ENCODE data around the gene GABRB1. TPM values are rescaled to one million over a fixed set of nuclear protein-coding genes. Genes with fewer than 3 reads are reported as not detected.

The GABRB1 gene
- total RNA-seq, 1 donor from 2014 or later, result 1.0 TPM

GRCh38 chr4:47185761-47186160 lies 154.4 kb downstream of the GABRB1 start:
- intact Hi-C loops (cut with DNase I), result no loop called here
- DNase-seq (ENCODE audit: missing footprints) (no peak), ATAC-seq (no peak)

- ATAC-seq (no peak), DNase-seq (ENCODE audit: missing footprints) (no peak)
- intact Hi-C loops (cut with DNase I), result no loop called here
Observed at GRCh38 chr4:47187608-47188007, 156.2 kb downstream of the GABRB1 start.

DNA sequence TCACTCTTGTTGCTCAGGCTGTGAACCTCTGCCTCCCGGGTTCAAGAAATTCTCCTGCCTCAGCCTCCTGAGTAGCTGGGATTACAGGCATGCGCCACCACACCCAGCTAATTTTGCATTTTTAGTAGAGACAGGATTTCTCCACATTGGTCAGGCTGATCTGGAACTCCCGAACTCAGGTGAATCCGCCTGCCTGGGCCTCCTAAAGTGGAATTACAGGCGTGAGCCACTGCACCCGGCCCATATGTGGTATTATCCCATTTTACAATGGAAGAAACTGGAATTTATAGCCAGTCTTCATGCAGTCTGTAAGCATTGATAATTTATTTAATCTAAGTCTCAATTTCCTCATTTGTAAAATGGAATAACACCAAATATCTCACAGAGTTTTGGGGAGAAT lies 161.8 kb downstream of the GABRB1 start:
- ATAC-seq, result no peak
- DNase-seq (ENCODE audit: missing footprints), result no peak
- intact Hi-C loops (cut with DNase I), result no loop called here

GRCh38 chr4:47194036-47194737 lies 162.8 kb downstream of the GABRB1 start:
- ATAC-seq (no peak), DNase-seq (ENCODE audit: missing footprints) (no peak)
- intact Hi-C loops (cut with DNase I), result no loop called here

DNA sequence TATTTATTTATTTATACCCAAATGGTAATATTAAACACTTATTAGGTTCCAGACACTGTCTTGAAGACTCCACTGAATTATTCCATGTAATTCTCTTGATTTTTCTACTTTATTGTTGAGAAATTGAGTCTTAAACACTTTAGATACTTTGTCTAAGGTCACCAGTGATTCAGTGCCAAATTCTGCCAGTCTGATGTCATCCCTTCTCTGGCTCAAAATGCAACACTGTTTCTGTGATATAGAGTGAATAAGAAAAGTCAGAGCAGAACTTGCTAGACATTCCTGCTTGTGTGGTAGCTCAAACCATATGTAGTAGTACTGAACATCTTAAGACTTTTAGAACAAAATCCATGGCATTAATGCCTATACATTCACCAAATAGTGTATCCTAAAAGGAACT lies 164.3 kb downstream of the GABRB1 start:
- DNase-seq (ENCODE audit: missing footprints) (no peak), ATAC-seq (no peak)
- intact Hi-C loops (cut with DNase I), result no loop called here

DNA sequence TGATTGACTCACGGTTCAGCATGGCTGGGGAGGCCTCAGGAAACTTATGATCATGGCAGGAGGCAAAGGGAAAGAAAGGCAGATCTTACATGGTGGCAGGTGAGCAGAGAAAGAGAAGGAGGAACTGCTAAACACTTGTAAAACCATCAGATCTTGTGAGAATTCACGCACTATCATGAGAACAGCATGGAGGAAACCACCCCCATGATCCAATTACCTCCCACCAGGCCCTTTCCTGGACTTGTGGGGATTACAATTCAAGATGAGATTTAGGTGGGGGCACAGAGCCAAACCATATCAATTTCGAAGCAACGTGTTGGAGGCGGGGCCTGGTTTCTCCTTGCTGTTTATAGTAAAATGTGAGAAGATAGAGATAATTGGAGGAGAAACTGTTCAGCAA lies 167.4 kb downstream of the GABRB1 start:
- DNase-seq (ENCODE audit: missing footprints), result no peak
- ATAC-seq, result no peak
- intact Hi-C loops (cut with DNase I), result no loop called here

GRCh38 chr4:47203593-47203992 lies 172.2 kb downstream of the GABRB1 start:
- no peak for ATAC-seq
- no peak for DNase-seq (ENCODE audit: missing footprints)
- intact Hi-C loops (cut with DNase I), result no loop called here

DNA sequence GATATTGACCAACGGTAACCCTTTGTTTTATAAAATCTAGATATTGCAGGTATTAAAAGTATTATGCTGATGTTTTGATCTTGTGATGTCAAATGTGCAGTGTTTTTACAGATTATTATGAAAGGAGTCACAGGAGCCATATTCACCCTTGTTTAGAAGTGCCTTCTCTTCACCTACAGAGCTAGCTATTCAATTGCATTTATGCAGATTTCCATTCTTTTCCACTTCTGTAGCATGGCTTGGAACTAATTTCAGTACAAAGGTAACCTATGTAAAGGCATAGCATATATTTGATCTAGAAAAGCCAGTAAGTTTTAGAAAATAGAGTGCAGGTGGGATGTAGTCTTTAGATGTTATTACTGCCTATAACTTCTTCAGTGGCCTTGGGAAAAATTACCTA lies 176.2 kb downstream of the GABRB1 start:
- DNase-seq (ENCODE audit: missing footprints) (no peak), ATAC-seq (no peak)
- intact Hi-C loops (cut with DNase I), result no loop called here

- ATAC-seq (no peak), DNase-seq (ENCODE audit: missing footprints) (no peak)
- intact Hi-C loops (cut with DNase I), result no loop called here
Observed at GRCh38 chr4:47209833-47210232, 178.5 kb downstream of the GABRB1 start.

- no peak for ATAC-seq
- no peak for DNase-seq (ENCODE audit: missing footprints)
- intact Hi-C loops (cut with DNase I), result no loop called here
Observed at GRCh38 chr4:47210828-47211227, 179.5 kb downstream of the GABRB1 start.

DNA sequence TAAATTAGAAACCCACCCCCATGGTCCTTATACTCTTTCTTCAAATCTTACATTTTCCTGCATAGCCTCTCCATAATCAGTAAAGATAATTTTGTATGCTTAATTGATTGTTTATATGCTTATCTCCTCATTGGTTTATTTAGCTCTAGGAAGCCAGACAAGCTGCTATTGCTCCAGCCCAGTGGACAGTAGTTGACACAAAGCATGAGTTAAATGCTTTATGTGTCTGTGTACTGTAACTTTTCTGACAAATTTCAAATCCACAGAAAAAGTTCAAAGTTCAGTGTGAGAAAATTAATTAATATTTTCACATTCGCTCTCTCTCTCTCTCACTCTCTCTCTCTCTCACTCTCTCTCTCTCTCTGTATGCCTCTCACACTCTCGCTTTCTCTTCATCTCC lies 181.7 kb downstream of the GABRB1 start:
- ATAC-seq (no peak), DNase-seq (ENCODE audit: missing footprints) (no peak)
- intact Hi-C loops (cut with DNase I), result no loop called here

GRCh38 chr4:47213539-47213938 lies 182.2 kb downstream of the GABRB1 start:
- DNase-seq (ENCODE audit: missing footprints) (no peak), ATAC-seq (no peak)
- intact Hi-C loops (cut with DNase I), result no loop called here

- DNase-seq (ENCODE audit: missing footprints), result peak; percentile 13
- ATAC-seq, result no peak
- intact Hi-C loops (cut with DNase I), result no loop called here
Observed at GRCh38 chr4:47213971-47214370, 182.6 kb downstream of the GABRB1 start.

DNA sequence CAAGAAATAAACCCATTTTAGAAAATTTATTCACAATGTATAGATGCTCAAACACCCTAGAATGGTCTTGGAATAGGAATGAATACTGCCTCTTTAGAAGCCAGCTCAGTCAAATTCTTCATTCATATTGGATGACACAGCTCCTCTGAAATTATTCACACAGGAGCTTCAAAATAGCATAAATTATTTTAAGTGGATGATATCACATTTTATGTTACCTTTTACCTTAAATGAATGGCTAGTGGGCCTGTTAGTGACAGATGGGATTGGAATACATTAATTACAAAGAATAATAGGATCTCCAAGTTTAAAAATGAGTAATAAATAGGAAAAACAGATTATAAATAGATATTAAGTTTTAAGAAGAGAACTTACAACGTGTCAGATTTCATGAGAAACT lies 184.4 kb downstream of the GABRB1 start:
- intact Hi-C loops (cut with DNase I), result no loop called here
- ATAC-seq, result no peak
- DNase-seq (ENCODE audit: missing footprints), result no peak

GRCh38 chr4:47217291-47217690 lies 185.9 kb downstream of the GABRB1 start:
- no peak for DNase-seq (ENCODE audit: missing footprints)
- intact Hi-C loops (cut with DNase I), result no loop called here
- ATAC-seq, result no peak

GRCh38 chr4:47217884-47218283 lies 186.5 kb downstream of the GABRB1 start:
- no peak for DNase-seq (ENCODE audit: missing footprints)
- intact Hi-C loops (cut with DNase I), result no loop called here
- no peak for ATAC-seq

GRCh38 chr4:47218631-47219030 lies 187.3 kb downstream of the GABRB1 start:
- ATAC-seq (no peak), DNase-seq (ENCODE audit: missing footprints) (no peak)
- intact Hi-C loops (cut with DNase I), result no loop called here

DNA sequence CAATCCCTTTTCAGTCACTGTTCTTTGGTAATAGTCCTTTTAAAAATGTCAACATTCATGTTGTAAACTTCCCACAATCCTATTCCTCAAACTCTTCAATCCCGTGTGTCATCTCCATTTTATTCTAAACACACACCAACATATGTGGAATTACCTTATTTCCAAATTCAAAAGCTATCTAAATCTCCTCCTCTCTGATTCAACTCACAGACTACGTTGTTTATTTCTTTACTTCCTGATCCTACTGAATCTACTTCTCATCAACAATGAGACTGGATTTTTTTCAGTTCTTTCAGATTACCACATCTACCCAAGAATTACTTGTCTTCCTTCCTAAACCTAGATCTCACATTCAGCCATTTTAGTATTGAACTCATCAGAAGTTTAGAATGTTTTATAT lies 188.2 kb downstream of the GABRB1 start:
- DNase-seq (ENCODE audit: missing footprints) (no peak), ATAC-seq (no peak)
- intact Hi-C loops (cut with DNase I), result no loop called here

- no peak for ATAC-seq
- intact Hi-C loops (cut with DNase I), result no loop called here
Observed at GRCh38 chr4:47221721-47222120, 190.4 kb downstream of the GABRB1 start.

DNA sequence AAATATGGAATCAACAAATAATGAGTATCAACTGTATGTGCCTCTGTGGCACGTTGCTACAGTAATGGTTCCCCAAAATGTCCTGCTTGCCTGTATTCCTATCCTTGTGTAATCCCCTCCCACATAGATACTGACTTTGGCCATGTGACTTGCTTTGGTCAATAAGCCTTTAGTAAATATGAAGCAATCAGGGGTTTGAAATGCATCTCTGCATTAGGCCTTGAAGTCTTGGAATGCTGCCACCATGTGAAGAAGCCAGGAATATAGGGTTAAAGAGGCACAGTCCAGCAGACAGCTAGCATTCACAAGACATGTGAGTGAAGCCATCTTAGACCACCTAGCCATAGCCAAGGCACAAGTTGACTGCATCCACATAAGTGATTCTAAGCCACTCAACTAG lies 190.9 kb downstream of the GABRB1 start:
- intact Hi-C loops (cut with DNase I), result no loop called here
- no peak for ATAC-seq
- DNase-seq (ENCODE audit: missing footprints), result no peak

More at GRCh38 chr4:47221721-47222120, 190.4 kb downstream of the GABRB1 start:
- no peak for DNase-seq (ENCODE audit: missing footprints)

DNA sequence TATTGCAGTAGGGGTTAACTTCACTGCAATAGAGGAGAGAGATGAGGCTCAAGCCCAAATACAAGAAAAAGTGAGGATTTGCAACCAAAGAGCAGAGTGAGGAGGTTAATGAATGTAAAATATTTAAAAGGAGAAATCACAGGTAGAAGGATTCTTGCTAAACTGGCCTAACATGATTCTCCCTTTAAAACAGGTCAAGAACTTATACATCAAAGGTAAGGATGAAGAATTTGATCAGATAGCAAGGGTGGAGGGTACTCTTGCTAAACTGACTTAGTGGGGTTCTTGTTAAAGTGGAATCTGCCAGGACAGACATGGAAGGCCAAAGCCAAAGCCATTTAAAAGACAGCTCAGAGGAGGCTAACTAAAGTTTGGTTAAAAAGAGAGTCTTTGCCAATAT lies 193.0 kb downstream of the GABRB1 start:
- no peak for DNase-seq (ENCODE audit: missing footprints)
- intact Hi-C loops (cut with DNase I), result no loop called here
- ATAC-seq, result no peak

Measured in Right ventricle myocardium inferior (tissue), 1 donor.